GM12878 (cell line): ENCODE measurements around the gene SLX4IP. TPM values are rescaled to one million over a fixed set of nuclear protein-coding genes. Genes with fewer than 3 reads are reported as not detected.

Experiments
- BACH1 ChIP-seq: fragments of 450-650 bp; IDR thresholded peaks from 2 replicates; pipeline ENCODE4 v1.6.1; 2017; ENCODE audit warnings: mild to moderate bottlenecking, borderline replicate concordance
- BRCA1 ChIP-seq: IDR thresholded peaks from 2 replicates; pipeline ENCODE4 v1.6.1; 2011; ENCODE audit warnings: low read depth, low read length, improper control_type of control experiment
- CBFB ChIP-seq: IDR thresholded peaks from 2 replicates; pipeline ENCODE4 v1.6.1; 2016; ENCODE audit warnings: antibody characterized with exemption, low read depth
- CHD2 ChIP-seq: IDR thresholded peaks from 2 replicates; pipeline ENCODE4 v1.6.1; 2011; ENCODE audit warnings: low read depth, low read length, improper control_type of control experiment, borderline replicate concordance
- CHD4 ChIP-seq: fragments of 200-600 bp; sonication (generic); IDR thresholded peaks from 2 replicates; pipeline ENCODE4 v1.6.1; 2016; ENCODE audit warnings: mild to moderate bottlenecking
- CREB1 ChIP-seq: IDR thresholded peaks from 2 replicates; pipeline ENCODE4 v1.6.1; 2012; ENCODE audit warnings: low read depth, mild to moderate bottlenecking, inconsistent platforms
- EGR1 ChIP-seq, 2 experiments: IDR thresholded peaks; 1 replicate in 1 of 2; 2 replicates in 1 of 2; pipeline ENCODE4 v1.6.1; 2011 to 2012; ENCODE audit warnings: low read depth in 2 of 2, low read length in 2 of 2, borderline replicate concordance in 1 of 2, mild to moderate bottlenecking in 1 of 2, moderate library complexity in 1 of 2
- GATAD2B ChIP-seq: fragments of 450-650 bp; conservative IDR thresholded peaks from 2 replicates; pipeline ENCODE4 v1.6.1; 2017; ENCODE audit warnings: low read depth, mild to moderate bottlenecking, moderate library complexity
- HDAC2 ChIP-seq: fragments of 200-600 bp; sonication (generic); IDR thresholded peaks from 2 replicates; pipeline ENCODE4 v1.6.1; 2017
- IKZF1 ChIP-seq: fragments of 450-650 bp; conservative IDR thresholded peaks from 2 replicates; pipeline ENCODE4 v1.6.1; 2017; ENCODE audit warnings: antibody characterized with exemption, mild to moderate bottlenecking
- NBN ChIP-seq: fragments of 450-650 bp; IDR thresholded peaks from 2 replicates; pipeline ENCODE4 v1.6.1; 2016
- NR2C2 ChIP-seq: IDR thresholded peaks from 2 replicates; pipeline ENCODE4 v1.6.1; 2011; ENCODE audit warnings: borderline replicate concordance, low read depth; ENCODE audit not compliant: control insufficient read depth, insufficient read length
- PAX8 ChIP-seq: fragments of 450-650 bp; IDR thresholded peaks from 2 replicates; pipeline ENCODE4 v1.6.1; 2017; ENCODE audit warnings: mild to moderate bottlenecking, moderate library complexity
- POLR2AphosphoS5 ChIP-seq: IDR thresholded peaks from 2 replicates; pipeline ENCODE4 v1.6.1; 2011; ENCODE audit warnings: mild to moderate bottlenecking, low read length, inconsistent platforms
- POU2F2 ChIP-seq: IDR thresholded peaks from 3 replicates; pipeline ENCODE4 v1.6.1; 2011; ENCODE audit warnings: low read depth, mild to moderate bottlenecking, low read length, borderline replicate concordance
- RB1 ChIP-seq: fragments of 450-650 bp; formaldehyde crosslinking; IDR thresholded peaks from 2 replicates; pipeline ENCODE4 v1.6.1; 2017; ENCODE audit warnings: mild to moderate bottlenecking, borderline replicate concordance
- SP1 ChIP-seq: IDR thresholded peaks from one replicate; pipeline ENCODE4 v1.6.1; 2011; ENCODE audit warnings: low read depth, low read length
- SPI1 ChIP-seq: IDR thresholded peaks from 2 replicates; pipeline ENCODE4 v1.6.1; 2011; ENCODE audit warnings: low read depth, mild to moderate bottlenecking, low read length, moderate library complexity, borderline replicate concordance; ENCODE audit not compliant: insufficient read depth
- STAT1 ChIP-seq: fragments of 450-650 bp; conservative IDR thresholded peaks from 2 replicates; pipeline ENCODE4 v1.6.1; 2014; ENCODE audit warnings: antibody characterized with exemption, mild to moderate bottlenecking
- TAF1 ChIP-seq: IDR thresholded peaks from 2 replicates; pipeline ENCODE4 v1.6.1; 2011; ENCODE audit warnings: mild to moderate bottlenecking, low read depth, low read length, borderline replicate concordance
- ZNF217 ChIP-seq: fragments of 450-650 bp; IDR thresholded peaks from 2 replicates; pipeline ENCODE4 v1.6.1; 2017; ENCODE audit warnings: antibody characterized with exemption, mild to moderate bottlenecking
- ZNF274 ChIP-seq: IDR thresholded peaks from one replicate; pipeline ENCODE4 v1.8.0; 2011; ENCODE audit not compliant: insufficient read length, insufficient read depth
- ZNF384 ChIP-seq: IDR thresholded peaks from 2 replicates; pipeline ENCODE4 v1.6.1; 2012; ENCODE audit warnings: low read depth, mild to moderate bottlenecking, low read length, improper control_type of control experiment, borderline replicate concordance
- polyA plus RNA-seq, 11 experiments: library from polyadenylated mRNA; depleted of rRNA in 4 of 11; unstranded in 6 of 11; stranded (reverse) in 5 of 11; fragments of >200 nt; fragmentation: Nextera tagmentation in 4 of 11; fragmentation: Illumina TruSeq in 1 of 11; extraction: Ambion mirVana in 4 of 11; extraction: Trizol in 1 of 11; gene quantifications; 1 replicate in 1 of 11; 2 replicates in 10 of 11; pipeline versions ENCODE4 v1.2.1 to v1.2.3, GENCODE V29; 2011 to 2016; ENCODE audit warnings: inconsistent platforms in 2 of 11, missing spikeins in 2 of 11, low read depth in 1 of 11
- total RNA-seq, 4 experiments: library from RNA; depleted of rRNA in 3 of 4; stranded (reverse); fragments of >200 nt in 3 of 4; fragmentation: Illumina TruSeq in 1 of 4; extraction: Trizol in 1 of 4; gene quantifications; 2 replicates each; pipeline versions ENCODE4 v1.2.1 to v1.2.3, GENCODE V29; 2013 to 2021
- TF ChIP-seq, protein P1 (sequence below): fragments of 450-650 bp; formaldehyde crosslinking; IDR thresholded peaks from 2 replicates; pipeline ENCODE4 v1.4.0; 2022; ENCODE audit warnings: mild to moderate bottlenecking, moderate library complexity
- TF ChIP-seq, protein P2 (sequence below): fragments of 150-350 bp; IDR thresholded peaks from 2 replicates; pipeline ENCODE4 v1.6.1; 2016; ENCODE audit warnings: low read depth, low read length

Gene SLX4IP
- total and polyA plus RNA-seq, 10 of the 15 experiments (the other 5 are each of a cell fraction or from before 2014, with no cell fraction given): 2.2 to 11.0 (median 6.3) TPM

DNA sequence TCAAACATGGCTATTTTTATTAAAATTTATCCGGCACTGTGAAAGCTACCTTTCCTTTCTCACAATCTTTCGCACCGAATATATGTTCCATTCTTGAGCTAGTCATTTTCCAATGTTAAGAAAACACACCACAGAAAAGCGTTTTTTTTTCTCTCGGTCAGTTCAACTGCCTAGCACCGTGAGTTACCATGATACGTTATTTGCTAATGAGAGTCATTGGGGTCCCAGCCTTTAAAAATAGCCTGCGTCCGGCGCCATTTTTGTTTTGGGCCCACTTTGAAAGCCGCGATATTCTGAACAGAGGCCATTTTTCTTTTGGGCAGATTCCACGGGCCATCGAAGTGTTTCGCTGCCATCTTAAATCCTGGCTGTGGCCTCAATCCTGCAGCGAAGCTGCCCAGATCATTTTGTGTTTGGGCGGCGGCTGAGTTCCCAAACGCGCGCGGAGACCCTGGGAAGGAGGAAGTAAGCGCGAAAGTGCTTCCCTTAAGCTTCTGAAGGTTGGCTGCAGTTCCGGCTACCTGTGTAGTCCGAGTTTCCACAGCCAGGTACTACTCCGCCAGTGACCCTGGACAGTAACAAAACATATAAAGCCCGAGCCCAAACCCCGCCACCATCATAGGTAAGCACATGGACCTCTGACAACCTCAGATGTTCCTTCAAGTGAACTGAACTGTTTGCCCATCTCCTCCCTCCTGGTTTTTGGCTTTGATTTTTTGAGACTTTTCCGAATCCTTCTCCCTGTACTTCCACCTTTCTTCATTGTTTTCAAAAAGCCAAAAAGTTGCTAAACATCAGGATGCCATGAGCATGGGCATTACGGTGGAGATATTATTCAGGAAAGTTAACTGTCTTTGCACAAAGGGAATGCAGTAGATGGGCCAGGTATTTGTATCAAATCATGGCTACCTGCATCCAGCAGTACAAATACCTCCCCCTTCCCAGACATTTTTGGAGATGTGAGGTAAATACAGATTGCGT lies at the start of gene SLX4IP (continued):
- TF ChIP-seq SPI1: peak; percentile 9; the same call in 1 of the 2 replicates
- no peak for TF ChIP-seq CHD4
- TF ChIP-seq PAX8: peak; percentile 85; the same call in 1 of the 2 replicates
- TF ChIP-seq IKZF1: peak; percentile 97
- TF ChIP-seq ZNF274: no peak
- no peak for TF ChIP-seq SP1
- peak; percentile 66; the same call in 1 of the 2 replicates for TF ChIP-seq CBFB
- TF ChIP-seq, protein P1, sequence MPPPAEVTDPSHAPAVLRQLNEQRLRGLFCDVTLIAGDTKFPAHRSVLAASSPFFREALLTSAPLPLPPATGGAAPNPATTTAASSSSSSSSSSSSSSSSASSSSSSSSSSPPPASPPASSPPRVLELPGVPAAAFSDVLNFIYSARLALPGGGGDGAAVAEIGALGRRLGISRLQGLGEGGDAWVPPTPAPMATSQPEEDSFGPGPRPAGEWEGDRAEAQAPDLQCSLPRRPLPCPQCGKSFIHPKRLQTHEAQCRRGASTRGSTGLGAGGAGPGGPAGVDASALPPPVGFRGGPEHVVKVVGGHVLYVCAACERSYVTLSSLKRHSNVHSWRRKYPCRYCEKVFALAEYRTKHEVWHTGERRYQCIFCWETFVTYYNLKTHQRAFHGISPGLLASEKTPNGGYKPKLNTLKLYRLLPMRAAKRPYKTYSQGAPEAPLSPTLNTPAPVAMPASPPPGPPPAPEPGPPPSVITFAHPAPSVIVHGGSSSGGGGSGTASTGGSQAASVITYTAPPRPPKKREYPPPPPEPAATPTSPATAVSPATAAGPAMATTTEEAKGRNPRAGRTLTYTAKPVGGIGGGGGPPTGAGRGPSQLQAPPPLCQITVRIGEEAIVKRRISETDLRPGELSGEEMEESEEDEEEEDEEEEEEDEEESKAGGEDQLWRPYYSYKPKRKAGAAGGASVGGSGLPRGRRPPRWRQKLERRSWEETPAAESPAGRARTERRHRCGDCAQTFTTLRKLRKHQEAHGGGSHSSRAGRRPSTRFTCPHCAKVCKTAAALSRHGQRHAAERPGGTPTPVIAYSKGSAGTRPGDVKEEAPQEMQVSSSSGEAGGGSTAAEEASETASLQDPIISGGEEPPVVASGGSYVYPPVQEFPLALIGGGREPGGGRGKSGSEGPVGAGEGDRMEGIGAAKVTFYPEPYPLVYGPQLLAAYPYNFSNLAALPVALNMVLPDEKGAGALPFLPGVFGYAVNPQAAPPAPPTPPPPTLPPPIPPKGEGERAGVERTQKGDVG (CRISPR knock-in tag): 0 out of 2 replicates have a peak, but pooled peaks have one; percentile 4
- TF ChIP-seq POU2F2: 0 out of 3 replicates have a peak, but pooled peaks have one; percentile 54
- peak; percentile 84; the same call in 1 of the 2 replicates for TF ChIP-seq STAT1
- TF ChIP-seq RB1: peak; percentile 64; the same call in 1 of the 2 replicates
- TF ChIP-seq HDAC2: no peak
- TF ChIP-seq ZNF217: no peak
- TF ChIP-seq CREB1: peak; percentile 74
- TF ChIP-seq TAF1: peak; percentile 50
- TF ChIP-seq POLR2AphosphoS5: peak; percentile 64
- peak in 1 of 2 experiments; percentile 48; a peak in 2 of 3 replicates for TF ChIP-seq EGR1 (IDR thresholded peaks at IDR 0.05; ENCODE audit: borderline replicate concordance in 1 of 2, low read depth in 2 of 2, low read length in 2 of 2)
- TF ChIP-seq, protein P2, sequence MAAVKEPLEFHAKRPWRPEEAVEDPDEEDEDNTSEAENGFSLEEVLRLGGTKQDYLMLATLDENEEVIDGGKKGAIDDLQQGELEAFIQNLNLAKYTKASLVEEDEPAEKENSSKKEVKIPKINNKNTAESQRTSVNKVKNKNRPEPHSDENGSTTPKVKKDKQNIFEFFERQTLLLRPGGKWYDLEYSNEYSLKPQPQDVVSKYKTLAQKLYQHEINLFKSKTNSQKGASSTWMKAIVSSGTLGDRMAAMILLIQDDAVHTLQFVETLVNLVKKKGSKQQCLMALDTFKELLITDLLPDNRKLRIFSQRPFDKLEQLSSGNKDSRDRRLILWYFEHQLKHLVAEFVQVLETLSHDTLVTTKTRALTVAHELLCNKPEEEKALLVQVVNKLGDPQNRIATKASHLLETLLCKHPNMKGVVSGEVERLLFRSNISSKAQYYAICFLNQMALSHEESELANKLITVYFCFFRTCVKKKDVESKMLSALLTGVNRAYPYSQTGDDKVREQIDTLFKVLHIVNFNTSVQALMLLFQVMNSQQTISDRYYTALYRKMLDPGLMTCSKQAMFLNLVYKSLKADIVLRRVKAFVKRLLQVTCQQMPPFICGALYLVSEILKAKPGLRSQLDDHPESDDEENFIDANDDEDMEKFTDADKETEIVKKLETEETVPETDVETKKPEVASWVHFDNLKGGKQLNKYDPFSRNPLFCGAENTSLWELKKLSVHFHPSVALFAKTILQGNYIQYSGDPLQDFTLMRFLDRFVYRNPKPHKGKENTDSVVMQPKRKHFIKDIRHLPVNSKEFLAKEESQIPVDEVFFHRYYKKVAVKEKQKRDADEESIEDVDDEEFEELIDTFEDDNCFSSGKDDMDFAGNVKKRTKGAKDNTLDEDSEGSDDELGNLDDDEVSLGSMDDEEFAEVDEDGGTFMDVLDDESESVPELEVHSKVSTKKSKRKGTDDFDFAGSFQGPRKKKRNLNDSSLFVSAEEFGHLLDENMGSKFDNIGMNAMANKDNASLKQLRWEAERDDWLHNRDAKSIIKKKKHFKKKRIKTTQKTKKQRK: no peak
- TF ChIP-seq ZNF384: no peak
- peak; percentile 27; the same call in 1 of the 2 replicates for TF ChIP-seq GATAD2B
- TF ChIP-seq BRCA1: peak; percentile 57; the same call in 1 of the 2 replicates
- TF ChIP-seq NR2C2: no peak
- no peak for TF ChIP-seq BACH1
- peak; percentile 96 for TF ChIP-seq CHD2
- TF ChIP-seq NBN: no peak; the same call in 1 of the 2 replicates
